ENCODE results near the gene COL25A1. TPM values are rescaled to one million over a fixed set of nuclear protein-coding genes. Genes with fewer than 3 reads are reported as not detected.

The COL25A1 gene
- total and polyA plus RNA-seq, 2 experiments from 2014 or later = 0.28 to 1.9 TPM

DNA sequence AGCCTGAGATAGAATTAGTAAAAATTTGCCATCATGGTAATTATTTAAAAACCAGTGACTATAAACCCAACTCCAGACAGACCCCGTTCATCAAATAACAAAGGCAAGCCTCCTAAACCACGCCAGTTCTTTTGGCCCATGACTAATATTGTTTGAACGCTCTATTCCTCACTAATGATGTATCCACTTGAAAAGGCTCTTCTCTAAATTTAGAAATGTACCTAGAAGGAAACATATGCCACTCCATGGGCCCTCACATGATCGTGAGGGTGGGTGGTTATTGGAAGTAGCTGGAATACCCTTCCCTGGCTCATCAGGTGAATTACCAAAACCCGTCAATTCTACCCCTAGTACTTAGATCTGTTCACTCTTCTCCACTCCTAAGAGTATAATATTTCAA is 249.2 kb downstream of the COL25A1 start:
- H3K9me3 ChIP-seq (ENCODE audit: low read depth) = no peaks in the 10 kb centered on the region
- H3K9me2 ChIP-seq (replicated peaks; ENCODE audit: insufficient read depth) = no peaks in the 10 kb centered on the region
- H3K79me2 ChIP-seq = no peaks in the 10 kb centered on the region
- 91% methylated on average over 5 of the region's 5 CpGs for WGBS (ENCODE audit: low lambda C conversion rate, missing lambda C conversion rate)
- H3K36me3 ChIP-seq (replicated peaks; ENCODE audit: insufficient read depth, low read depth) = no peaks in the 10 kb centered on the region
- H3K4me2 ChIP-seq = no peak overlapping the region
- DNase-seq (ENCODE audit: low spot score) = no peak
- no peak for TF ChIP-seq EZH2 (IDR thresholded peaks at IDR 0.05; ENCODE audit: borderline replicate concordance)
- no peak for TF ChIP-seq EZH2phosphoT487 (IDR thresholded peaks at IDR 0.05; ENCODE audit: low read depth, severe bottlenecking, unreplicated experiment)
- TF ChIP-seq, protein P1, sequence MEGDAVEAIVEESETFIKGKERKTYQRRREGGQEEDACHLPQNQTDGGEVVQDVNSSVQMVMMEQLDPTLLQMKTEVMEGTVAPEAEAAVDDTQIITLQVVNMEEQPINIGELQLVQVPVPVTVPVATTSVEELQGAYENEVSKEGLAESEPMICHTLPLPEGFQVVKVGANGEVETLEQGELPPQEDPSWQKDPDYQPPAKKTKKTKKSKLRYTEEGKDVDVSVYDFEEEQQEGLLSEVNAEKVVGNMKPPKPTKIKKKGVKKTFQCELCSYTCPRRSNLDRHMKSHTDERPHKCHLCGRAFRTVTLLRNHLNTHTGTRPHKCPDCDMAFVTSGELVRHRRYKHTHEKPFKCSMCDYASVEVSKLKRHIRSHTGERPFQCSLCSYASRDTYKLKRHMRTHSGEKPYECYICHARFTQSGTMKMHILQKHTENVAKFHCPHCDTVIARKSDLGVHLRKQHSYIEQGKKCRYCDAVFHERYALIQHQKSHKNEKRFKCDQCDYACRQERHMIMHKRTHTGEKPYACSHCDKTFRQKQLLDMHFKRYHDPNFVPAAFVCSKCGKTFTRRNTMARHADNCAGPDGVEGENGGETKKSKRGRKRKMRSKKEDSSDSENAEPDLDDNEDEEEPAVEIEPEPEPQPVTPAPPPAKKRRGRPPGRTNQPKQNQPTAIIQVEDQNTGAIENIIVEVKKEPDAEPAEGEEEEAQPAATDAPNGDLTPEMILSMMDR (IDR thresholded peaks at IDR 0.05; ENCODE audit: poor library complexity) = no peak
- H3K4me1 ChIP-seq (ENCODE audit: insufficient read depth) = no peaks in the 10 kb centered on the region
- H3K4me3 ChIP-seq = no peak overlapping the region
- no peak overlapping the region for H2AFZ ChIP-seq
- H4K20me1 ChIP-seq (ENCODE audit: insufficient read depth, poor library complexity, severe bottlenecking) = no peaks in the 10 kb centered on the region
- no peaks in the 10 kb centered on the region for H3K27me3 ChIP-seq
- no peak overlapping the region for H3K27ac ChIP-seq

DNA sequence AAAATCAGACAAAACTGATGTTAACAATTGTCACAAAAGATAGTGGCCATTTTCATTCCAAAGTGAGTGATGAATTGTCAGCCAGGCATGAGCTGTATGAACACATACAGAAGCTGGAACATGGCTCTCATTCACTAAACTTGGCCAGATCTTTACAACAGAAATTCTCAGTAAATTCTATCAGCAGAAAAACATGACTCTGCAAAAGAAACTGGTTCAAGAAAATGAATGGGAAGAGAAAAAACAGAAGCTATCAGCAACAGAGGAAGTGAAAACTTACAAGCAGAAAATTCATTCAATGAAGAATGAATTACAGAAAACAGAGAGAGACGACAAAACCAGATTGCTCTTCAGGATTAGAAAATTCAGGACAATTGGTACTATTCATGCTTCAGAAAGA is 249.6 kb downstream of the COL25A1 start:
- H3K4me2 ChIP-seq = no peak overlapping the region
- H3K4me3 ChIP-seq = no peak overlapping the region
- no peaks in the 10 kb centered on the region for H3K9me3 ChIP-seq (ENCODE audit: low read depth)
- no peaks in the 10 kb centered on the region for H4K20me1 ChIP-seq (ENCODE audit: insufficient read depth, poor library complexity, severe bottlenecking)
- H3K27me3 ChIP-seq = no peaks in the 10 kb centered on the region
- TF ChIP-seq EZH2phosphoT487 (IDR thresholded peaks at IDR 0.05; ENCODE audit: low read depth, severe bottlenecking, unreplicated experiment) (no peak), EZH2 (IDR thresholded peaks at IDR 0.05; ENCODE audit: borderline replicate concordance) (no peak)
- TF ChIP-seq, protein P1 (IDR thresholded peaks at IDR 0.05; ENCODE audit: poor library complexity) = no peak
- H3K36me3 ChIP-seq (replicated peaks; ENCODE audit: insufficient read depth, low read depth) = no peaks in the 10 kb centered on the region
- 88% methylated on average over 1 of the region's 1 CpG for WGBS (ENCODE audit: low lambda C conversion rate, missing lambda C conversion rate)
- no peaks in the 10 kb centered on the region for H3K4me1 ChIP-seq (ENCODE audit: insufficient read depth)
- H3K9me2 ChIP-seq (replicated peaks; ENCODE audit: insufficient read depth) = no peaks in the 10 kb centered on the region
- no peak overlapping the region for H2AFZ ChIP-seq
- no peaks in the 10 kb centered on the region for H3K79me2 ChIP-seq
- no peak for DNase-seq (ENCODE audit: low spot score)
- no peak overlapping the region for H3K27ac ChIP-seq

DNA sequence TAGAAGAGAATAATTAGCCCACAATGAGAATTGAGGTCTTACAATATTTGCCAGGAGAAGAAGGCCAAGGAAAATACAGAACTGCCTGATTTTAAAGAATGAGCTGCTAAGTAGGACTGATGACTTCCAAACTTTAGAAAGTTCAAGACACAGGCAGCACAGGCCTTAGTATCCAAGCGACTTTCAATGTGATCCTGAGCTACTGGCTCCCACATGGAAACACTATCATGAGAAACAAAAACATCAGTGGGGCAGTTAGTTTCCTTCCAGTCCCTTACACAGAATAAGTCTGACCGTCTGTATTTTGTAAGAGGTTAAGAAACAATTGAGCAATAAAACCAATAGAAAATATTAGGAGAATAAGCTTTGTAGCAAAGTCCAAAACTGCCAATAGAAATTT is 251.4 kb downstream of the COL25A1 start:
- Histone ChIP-seq H3K36me3 (replicated peaks; ENCODE audit: insufficient read depth, low read depth) (no peaks in the 10 kb centered on the region), H3K4me3 (no peak overlapping the region), H3K27me3 (no peaks in the 10 kb centered on the region), H3K79me2 (no peaks in the 10 kb centered on the region), H3K9me3 (ENCODE audit: low read depth) (no peaks in the 10 kb centered on the region), H2AFZ (no peak overlapping the region), H4K20me1 (ENCODE audit: insufficient read depth, poor library complexity, severe bottlenecking) (no peaks in the 10 kb centered on the region), H3K27ac (no peak overlapping the region), H3K9me2 (replicated peaks; ENCODE audit: insufficient read depth) (no peaks in the 10 kb centered on the region), H3K4me1 (ENCODE audit: insufficient read depth) (no peaks in the 10 kb centered on the region), H3K4me2 (no peak overlapping the region)
- no peak for DNase-seq (ENCODE audit: low spot score)
- WGBS (ENCODE audit: low lambda C conversion rate, missing lambda C conversion rate) = 97% methylated on average over 2 of the region's 2 CpGs
- TF ChIP-seq, protein P1 (IDR thresholded peaks at IDR 0.05; ENCODE audit: poor library complexity) = no peak
- TF ChIP-seq EZH2 (IDR thresholded peaks at IDR 0.05; ENCODE audit: borderline replicate concordance) = no peak
- TF ChIP-seq EZH2phosphoT487 (IDR thresholded peaks at IDR 0.05; ENCODE audit: low read depth, severe bottlenecking, unreplicated experiment) = no peak

DNA sequence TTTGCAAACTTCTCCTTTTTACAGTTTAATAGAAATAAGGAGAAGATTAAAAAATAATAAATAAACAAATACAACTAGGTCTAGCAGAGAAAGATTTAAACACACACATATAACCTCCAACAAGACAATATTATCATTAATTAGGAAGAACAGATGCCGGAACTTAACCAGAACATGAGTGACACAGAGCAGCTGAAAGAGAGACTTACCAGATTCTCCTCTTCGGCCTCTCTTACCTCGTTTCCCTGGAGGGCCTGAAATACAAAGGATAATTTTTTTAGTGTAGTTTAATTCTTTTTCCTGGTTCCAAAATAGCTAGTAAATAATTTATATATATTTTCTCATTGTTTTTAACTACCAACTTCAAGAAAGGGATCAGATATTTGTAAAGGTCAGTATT is 252.5 kb downstream of the COL25A1 start:
- Histone ChIP-seq H3K79me2 (no peaks in the 10 kb centered on the region), H3K9me2 (replicated peaks; ENCODE audit: insufficient read depth) (no peaks in the 10 kb centered on the region), H3K36me3 (replicated peaks; ENCODE audit: insufficient read depth, low read depth) (no peaks in the 10 kb centered on the region), H3K27me3 (no peaks in the 10 kb centered on the region), H3K4me3 (no peak overlapping the region), H3K9me3 (ENCODE audit: low read depth) (no peaks in the 10 kb centered on the region), H3K4me2 (no peak overlapping the region), H3K4me1 (ENCODE audit: insufficient read depth) (no peaks in the 10 kb centered on the region), H2AFZ (no peak overlapping the region), H3K27ac (no peak overlapping the region), H4K20me1 (ENCODE audit: insufficient read depth, poor library complexity, severe bottlenecking) (no peaks in the 10 kb centered on the region)
- DNase-seq (ENCODE audit: low spot score) = no peak
- TF ChIP-seq, protein P1 (IDR thresholded peaks at IDR 0.05; ENCODE audit: poor library complexity) = no peak
- TF ChIP-seq EZH2 (IDR thresholded peaks at IDR 0.05; ENCODE audit: borderline replicate concordance) = no peak
- TF ChIP-seq EZH2phosphoT487 (IDR thresholded peaks at IDR 0.05; ENCODE audit: low read depth, severe bottlenecking, unreplicated experiment) = no peak
- WGBS (ENCODE audit: low lambda C conversion rate, missing lambda C conversion rate) = 80% methylated on average over 3 of the region's 3 CpGs

Measured in hepatocyte (in vitro differentiated cells).